ENCODE measurements around the gene SLC15A4.
"Not testable (repeated sequence)": the region's sequence is repeated elsewhere in the genome, so short reads cannot be mapped to it uniquely, and the experiment has no call there.

The SLC15A4 gene

GRCh38 chr12:128843538-128843937, 19.8 kb upstream of the SLC15A4 start:
- no peak for DNase-seq

DNA sequence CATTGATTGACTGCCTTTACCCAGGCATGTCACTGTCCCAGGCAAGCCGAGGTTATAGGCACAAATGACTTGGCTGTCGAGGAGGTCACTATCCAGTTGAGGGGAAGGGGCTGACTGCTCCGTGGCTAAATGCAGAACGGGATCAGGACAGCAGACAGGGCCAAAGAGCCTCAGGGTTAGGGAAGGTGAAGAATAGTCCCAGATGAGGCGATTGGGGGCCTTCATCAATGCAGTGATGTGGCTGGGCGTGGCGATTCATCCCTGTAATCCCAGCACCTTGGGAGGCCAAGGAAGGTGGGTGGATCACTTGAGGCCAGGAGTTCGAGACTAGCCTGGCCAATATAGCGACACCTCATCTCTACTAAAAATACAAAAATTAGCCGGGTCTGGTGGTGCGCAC, 18.8 kb upstream of the SLC15A4 start:
- no peak for DNase-seq

DNA sequence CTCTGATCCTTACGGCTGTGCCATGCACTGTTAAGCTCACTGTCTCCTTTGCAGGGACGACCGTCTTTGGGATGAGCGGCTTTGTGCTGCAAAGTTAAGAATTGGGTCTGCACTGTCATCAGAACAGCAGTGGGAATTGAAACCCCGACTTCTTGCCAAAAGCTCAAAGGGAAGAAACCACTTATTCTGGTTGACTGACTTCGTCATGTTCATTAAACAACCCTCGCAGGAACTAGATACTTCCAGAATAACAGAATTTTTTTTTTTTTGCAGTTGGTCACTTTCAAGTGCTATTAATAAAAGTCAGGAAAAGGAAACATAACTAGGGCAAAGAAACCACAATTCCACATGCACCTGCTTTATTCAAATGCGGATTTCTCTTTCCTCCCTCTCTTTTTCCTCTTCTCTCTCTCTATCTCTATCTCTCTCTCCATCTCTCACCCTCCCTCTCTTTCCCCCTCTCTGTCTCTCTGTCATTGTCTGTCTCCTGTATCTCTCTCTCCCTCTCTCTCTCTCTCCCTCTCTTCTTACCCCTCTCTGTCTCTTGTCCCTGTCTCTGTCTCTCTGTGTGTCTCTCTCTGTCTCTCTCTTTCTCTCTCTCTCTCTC, 17.2 kb upstream of the SLC15A4 start:
- DNase-seq, result no peak

DNA sequence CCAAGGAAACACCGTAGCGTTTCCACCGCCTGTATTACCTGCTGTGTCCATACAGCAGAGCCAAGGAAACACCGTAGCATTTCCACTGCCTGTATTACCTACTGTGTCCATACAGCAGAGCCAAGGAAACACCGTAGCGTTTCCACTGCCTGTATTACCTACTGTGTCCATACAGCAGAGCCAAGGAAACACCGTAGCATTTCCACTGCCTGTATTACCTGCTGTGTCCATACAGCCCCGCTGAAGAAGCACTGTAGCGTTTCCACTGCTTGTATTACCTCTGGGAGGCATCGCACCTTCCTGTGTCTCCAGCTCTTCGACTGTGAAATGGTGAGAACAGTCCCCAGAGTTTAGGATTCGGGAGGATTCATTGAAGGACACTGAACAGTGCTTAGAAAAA, 16.1 kb upstream of the SLC15A4 start:
- not testable (repeated sequence) for DNase-seq

DNA sequence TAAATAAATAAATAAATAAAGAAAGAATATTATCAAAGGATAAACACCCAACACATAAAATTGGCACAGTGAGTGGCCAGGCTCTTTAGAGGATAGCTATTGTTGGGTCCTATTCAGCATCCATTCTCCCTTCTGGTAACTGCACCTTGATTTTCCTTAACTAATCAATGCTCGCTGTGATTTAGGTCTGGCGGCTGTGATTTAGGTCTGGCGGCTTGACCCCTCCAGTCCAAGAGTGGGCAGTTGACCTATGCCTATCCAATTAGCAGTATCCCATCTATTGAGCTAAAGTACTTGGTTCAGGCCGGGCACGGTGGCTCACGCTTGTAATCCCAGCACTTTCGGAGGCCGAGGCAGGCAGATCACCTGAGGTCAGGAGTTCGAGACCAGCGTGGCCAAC, 9.7 kb upstream of the SLC15A4 start:
- no peak for DNase-seq

DNA sequence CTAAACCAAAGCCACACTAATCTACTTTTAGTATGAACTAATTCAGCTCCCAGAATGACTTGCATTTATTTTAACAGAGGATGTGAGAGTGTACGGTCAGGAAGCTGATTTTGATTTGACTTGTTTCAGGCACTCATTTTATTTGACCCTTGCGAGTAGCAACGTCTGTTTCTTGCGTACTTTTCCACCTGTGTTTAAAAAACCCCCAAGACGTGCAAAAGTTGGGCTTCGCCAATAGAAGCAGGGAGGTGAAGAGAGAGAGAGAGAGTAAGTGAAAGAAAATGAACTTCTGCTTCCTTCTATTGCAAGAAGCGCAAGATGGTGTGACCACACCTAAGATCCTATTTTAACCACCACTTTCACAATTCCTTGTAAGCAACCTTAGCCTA, 6.7 kb upstream of the SLC15A4 start:
- DNase-seq, result no peak

GRCh38 chr12:128829861-128830504, 6.2 kb upstream of the SLC15A4 start:
- no peak for DNase-seq

DNA sequence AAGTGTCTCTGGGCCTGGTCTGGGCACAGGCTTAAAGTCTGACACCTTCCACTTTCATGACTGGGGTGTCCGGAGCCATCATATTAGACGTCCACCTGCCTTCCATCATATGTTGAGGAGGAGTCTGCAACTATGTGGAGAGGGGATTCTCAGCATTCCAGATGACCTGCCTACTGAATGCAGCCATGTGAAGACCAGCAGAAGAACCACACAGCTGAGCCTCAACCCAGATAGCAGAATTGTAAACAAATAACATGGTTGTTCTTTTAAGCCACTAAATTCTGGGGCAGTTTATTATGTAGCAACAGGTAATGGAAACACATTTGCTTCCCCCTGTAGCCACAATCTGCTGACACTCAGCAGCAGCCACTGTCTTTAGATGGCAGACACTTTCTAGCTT, 4.0 kb upstream of the SLC15A4 start:
- DNase-seq, result no peak

DNA sequence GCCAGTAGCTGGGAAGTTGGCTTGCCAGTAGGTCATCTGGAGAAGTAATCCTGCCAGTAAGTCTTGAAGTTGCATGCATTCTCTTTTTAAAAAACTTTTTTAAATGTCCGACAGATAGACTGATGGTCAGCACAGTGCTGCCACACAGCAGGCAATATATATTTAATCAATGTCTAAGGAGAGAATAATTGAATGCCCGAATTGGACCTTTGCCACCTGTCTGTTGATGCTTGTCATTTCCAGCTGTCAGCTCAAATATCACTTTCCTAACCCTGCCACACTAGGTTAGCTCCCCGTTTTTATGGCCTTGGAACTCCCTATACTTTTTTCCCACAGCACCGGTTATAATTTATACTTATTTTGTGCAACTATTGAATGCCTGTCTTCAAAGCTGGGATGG, 2.1 kb upstream of the SLC15A4 start:
- DNase-seq, result no peak

GRCh38 chr12:128823216-128823915, 392 bp downstream of the SLC15A4 start:
- DNase-seq, result no peak

DNA sequence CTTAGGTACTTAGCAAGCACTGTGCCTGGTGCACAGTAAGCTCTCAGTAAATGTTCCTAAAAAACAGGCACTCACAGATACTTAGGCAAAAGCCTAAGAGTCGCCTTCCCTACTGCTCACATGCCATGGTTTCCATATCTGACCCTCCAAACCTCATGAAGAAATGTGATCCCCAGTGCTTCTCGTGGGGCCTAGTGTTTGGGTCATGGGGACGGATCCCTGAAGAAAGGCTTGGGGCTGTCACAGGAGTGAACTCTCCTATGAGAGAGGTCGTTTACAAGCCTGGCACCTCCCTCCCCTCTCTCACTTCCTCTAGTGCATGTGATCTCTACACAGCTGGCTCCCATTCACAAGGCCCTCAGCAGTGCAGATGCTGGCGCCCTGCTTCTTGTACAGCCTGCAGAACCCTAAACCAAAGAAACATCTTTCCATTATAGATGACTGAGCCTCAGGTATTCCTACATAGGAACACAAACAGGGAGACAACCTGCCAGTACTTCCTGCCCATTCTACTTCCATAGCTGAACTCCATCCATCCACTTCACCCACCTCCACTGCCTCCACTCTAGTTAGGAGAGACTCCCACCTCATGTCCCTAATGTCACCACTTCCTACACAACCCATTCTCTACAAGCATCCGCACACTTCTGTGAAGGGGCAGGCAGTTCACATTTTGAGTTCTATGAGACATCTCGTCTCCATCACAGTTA, 2.9 kb downstream of the SLC15A4 start:
- no peak for DNase-seq

GRCh38 chr12:128820253-128820652, 3.5 kb downstream of the SLC15A4 start:
- DNase-seq, result no peak

DNA sequence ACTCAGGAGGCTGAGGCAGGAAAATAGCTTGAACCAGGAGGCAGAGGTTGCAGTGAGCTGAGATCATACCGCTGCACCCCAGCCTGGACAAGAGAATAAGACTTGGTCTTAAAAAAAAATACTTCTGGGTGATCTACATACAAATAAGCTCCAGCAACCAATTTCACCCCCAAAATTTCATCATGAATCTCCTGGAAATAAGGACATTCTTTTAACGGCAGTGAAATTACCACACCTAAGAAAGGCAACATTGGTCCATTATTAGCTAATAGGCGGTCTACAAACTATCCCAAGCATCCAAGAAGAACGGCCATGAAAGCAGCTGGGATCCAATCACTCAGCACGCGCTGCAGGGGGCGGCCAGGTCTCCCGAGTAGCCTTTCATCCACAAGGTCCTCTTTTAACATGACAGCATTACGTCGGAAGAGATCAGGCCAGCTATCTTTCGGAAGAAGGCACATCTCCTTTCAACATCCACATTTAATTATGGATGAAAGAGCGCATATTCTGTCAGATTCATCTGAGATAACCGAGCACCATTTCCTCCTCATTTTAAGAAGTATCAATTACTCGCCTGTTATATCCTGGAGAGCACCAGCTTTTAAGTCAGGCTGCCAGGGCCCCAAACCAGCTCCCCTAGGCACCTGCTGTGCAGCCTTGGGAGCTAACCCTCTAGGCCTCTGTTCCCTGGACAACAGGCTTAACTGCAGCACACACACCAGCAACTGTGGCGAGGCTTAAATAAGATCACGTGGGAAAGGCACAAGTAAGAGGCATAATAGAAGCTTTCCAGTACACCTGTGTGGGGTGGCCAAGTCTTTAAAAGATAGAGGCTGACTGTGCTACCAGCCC, 4.2 kb downstream of the SLC15A4 start:
- no peak for DNase-seq

DNA sequence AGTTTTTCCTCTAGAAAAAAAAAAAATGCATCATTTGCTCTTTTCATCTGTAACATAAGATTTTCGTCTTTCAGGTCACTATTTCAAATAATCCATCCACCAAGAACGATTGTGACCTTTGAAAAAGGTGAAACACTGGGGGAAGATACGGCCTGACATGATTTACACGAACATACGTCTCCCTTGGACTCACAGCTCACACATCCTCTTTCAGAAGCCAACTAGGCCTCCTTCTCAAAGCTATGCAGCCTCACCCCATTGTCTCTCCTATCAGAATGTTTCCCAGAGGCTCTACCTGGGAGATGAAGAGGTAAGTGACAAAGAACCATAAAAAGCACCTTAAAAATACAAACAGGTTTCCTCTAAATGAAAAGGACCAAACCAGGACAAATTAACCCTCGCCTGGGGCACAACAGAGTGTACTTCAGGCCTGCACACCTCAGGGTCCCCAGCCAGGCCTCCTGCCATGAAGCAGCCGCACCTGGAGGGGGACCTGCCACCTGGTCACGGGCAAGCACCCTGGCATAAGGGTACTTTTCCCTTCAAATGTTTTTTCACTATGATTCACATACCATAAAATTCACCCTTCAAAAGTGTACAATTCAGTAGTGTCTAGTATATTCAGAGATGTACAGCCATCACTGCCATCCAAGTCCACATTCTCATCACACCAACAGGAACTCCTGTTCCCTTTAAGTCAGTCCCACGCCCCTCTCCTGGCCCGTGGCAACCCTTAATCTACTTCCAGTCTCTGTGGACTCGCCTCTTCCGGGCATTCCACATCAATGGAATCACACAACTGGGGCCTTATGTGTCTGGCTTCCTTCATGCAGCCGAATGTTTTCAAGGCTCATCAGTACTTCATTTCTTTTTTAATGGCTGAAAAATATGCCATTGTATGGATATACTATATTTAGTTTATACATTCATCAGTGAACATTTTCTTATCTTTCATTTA, 5.4 kb downstream of the SLC15A4 start:
- DNase-seq, result no peak

DNA sequence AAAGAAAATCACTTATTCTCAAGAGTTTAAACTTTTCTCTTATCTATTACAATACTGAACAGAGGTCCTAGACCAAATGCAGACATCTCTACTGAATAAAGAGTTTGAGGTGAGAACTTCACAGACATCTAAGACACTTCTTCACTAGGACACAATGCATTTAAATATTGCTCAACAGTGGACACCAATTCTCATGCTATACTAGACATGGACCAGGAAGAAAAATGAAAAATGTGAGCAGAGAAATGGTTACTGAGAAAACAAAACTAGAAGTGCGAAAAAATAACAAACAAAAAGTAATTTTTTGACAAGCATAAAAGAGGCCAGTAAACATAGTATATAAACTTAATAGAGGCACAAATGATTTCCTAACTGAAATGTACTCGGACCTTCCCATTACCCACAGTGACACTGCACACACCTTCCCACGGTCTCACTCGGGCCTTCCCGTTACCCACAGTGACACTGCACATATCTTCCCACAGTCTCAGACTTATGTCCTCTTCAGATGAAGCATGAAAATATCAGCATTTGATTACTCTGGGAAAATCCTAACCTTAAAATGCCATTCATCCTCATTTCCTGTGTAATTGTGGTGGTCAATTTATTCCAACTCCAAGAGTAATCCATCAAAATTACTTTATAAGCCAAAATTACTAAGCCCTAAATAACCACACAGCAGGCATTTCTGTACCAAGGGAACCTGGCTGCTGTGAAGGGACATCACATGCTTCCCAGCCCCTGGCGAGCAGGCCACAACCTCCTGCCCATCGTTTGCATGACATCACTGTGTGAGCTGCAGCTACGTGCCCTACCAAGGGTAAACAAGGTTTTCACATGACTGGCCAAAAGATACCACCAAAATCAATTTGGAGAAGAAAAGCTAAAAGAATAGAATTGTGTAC, 6.4 kb downstream of the SLC15A4 start:
- DNase-seq, result no peak

- no peak for DNase-seq
Observed at GRCh38 chr12:128816643-128816920, 7.2 kb downstream of the SLC15A4 start.

- DNase-seq, result no peak
Observed at GRCh38 chr12:128815779-128816642, 7.7 kb downstream of the SLC15A4 start.

DNA sequence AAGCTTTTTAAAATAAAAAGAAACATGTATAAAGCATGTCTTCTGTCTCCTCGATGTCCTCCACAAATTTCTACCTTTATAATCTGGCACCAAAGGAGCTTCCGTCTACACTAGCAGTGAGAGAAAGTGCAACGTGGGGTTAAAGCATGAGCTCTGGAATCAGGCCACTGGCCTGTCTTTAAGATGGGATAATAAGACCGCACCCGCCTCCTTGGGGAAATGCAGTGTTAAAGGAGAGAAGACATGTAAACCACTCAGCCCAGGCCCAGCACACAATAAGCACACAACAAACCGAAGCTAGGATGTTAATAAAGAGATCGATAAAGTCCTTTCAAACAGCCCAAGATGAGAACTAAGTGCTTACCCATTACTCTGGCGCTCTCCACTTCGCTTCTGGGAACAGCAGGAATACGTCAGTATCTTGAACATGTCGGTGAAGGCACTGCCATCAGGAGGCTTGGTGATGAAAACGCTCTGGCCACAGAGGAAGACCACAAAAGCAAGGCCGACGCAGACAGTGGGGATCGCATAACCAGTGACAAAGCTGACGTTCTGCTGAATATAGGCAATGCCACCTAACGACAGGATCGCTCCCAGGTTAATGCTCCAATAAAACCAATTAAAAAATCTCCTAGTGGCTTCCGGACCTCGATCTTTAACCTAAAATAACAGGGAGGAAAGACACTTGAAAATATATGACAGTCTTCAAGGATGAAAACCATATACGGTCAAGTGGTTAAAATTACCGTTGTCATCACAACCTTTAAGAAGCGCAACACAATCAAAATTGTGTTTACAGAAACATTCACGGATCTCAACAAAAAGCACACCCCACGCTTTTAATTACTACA, 9.1 kb downstream of the SLC15A4 start:
- no peak for DNase-seq

DNA sequence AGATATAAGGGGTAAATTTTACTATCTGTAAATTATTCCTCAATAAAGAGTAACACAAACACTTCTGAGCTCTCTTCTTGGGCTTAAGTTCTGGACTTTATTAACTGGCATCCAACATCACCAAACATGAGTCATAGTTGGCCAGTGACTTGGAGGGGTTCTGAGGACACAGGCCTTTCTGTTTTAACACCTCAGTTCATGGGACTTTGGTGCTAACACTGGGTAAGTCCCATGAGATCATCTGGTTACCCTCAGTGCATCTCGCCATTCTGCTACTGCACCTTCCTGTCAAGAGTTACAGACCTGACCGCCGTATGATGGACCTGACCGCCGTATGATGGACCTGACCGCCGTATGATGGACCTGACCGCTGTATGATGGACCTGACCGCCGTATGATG, 9.9 kb downstream of the SLC15A4 start:
- no peak for DNase-seq

Data from GOT3 (cell line).